CD4-positive, alpha-beta T cell (primary cell): Measurements from ENCODE around the gene ITGAE. TPM values are rescaled to one million over a fixed set of nuclear protein-coding genes. Genes with fewer than 3 reads are reported as not detected.
A peak's percentile ranks its signal among the peaks of the same experiment; 100 is the strongest.

Experiments
- ATAC-seq: fragments of 200-7000 bp; cut with Tn5 transposase; one replicate; pipeline ENCODE4 v1.10.0; 2022; ENCODE audit warnings: mild to moderate bottlenecking; ENCODE audit not compliant: poor library complexity
- CTCF ChIA-PET: fragments of 350-600 bp; sonication (Branson Sonifier 250); formaldehyde crosslinking; loops from one replicate; lab custom pipeline; 2021; ENCODE audit warnings: antibody characterized with exemption, inconsistent platforms; lab: Charles Lee
- POLR2A ChIA-PET: fragments of 350-600 bp; sonication (Branson Sonifier 250); formaldehyde crosslinking; loops from one replicate; lab custom pipeline; 2021; ENCODE audit warnings: antibody characterized with exemption, inconsistent platforms; lab: Charles Lee
- DNase-seq, 14 experiments: peaks; one replicate each; pipeline ENCODE4 v3.0.0-alpha.2; 2013 to 2020; ENCODE audit warnings: mixed read lengths in 2 of 14
- H3K27ac ChIP-seq, 2 donors: one replicate each; pipeline versions ENCODE4 v1.5.1 to v1.7.0; 2013; ENCODE audit warnings: low read length in 2 of 2, low read depth in 1 of 2, mild to moderate bottlenecking in 1 of 2
- H3K27me3 ChIP-seq, 2 experiments: 1 replicate in 1 of 2; 2 replicates in 1 of 2; pipeline versions ENCODE4 v1.6.1 to v1.7.0; 2013; ENCODE audit warnings: low read length in 2 of 2, control low read depth in 1 of 2, mild to moderate bottlenecking in 1 of 2, moderate library complexity in 1 of 2; ENCODE audit not compliant: insufficient read depth in 2 of 2, control insufficient read depth in 1 of 2
- H3K36me3 ChIP-seq: one replicate; pipeline ENCODE4 v1.6.1; 2013; ENCODE audit warnings: low read length, control low read depth; ENCODE audit not compliant: insufficient read depth
- H3K4me1 ChIP-seq: one replicate; pipeline ENCODE4 v1.6.1; 2013; ENCODE audit warnings: low read length, control low read depth; ENCODE audit not compliant: insufficient read depth
- H3K4me3 ChIP-seq: one replicate; pipeline ENCODE4 v1.5.1; 2013; ENCODE audit warnings: mild to moderate bottlenecking, low read length, moderate library complexity
- H3K9me3 ChIP-seq, 2 experiments: 1 replicate in 1 of 2; 2 replicates in 1 of 2; pipeline versions ENCODE4 v1.6.1 to v1.7.0; 2013; ENCODE audit warnings: low read length in 2 of 2, mild to moderate bottlenecking in 2 of 2, control low read depth in 1 of 2, moderate library complexity in 1 of 2; ENCODE audit not compliant: control insufficient read depth in 1 of 2, insufficient read depth in 1 of 2
- H3K27ac Mint-ChIP-seq: one replicate; pipeline ENCODE4 v1.8.0; 2020; ENCODE audit warnings: mixed read lengths
- H3K27me3 Mint-ChIP-seq: one replicate; pipeline ENCODE4 v1.8.0; 2021; ENCODE audit warnings: mixed read lengths
- H3K36me3 Mint-ChIP-seq: one replicate; pipeline ENCODE4 v1.8.0; 2021; ENCODE audit warnings: low read depth, mixed read lengths
- H3K4me1 Mint-ChIP-seq: one replicate; pipeline ENCODE4 v1.8.0; 2021; ENCODE audit warnings: low read depth, mixed read lengths
- H3K4me3 Mint-ChIP-seq: one replicate; pipeline ENCODE4 v1.8.0; 2020; ENCODE audit warnings: mild to moderate bottlenecking, mixed read lengths
- H3K9me3 Mint-ChIP-seq: one replicate; pipeline ENCODE4 v1.8.0; 2020; ENCODE audit warnings: mixed read lengths
- CTCF ChIP-seq: fragments of 200-600 bp; IDR thresholded peaks from one replicate; pipeline ENCODE4 v1.8.0; 2022; ENCODE audit warnings: antibody characterized with exemption, mild to moderate bottlenecking
- intact Hi-C, 2 experiments: fragments of 100-400 bp; cut with DNase I in 1 of 2; cut with micrococcal nuclease in 1 of 2; formaldehyde crosslinking; loops; one replicate each; pipeline versions ENCODE4 v1.15.1 to v1.9.0; 2023 to 2025; cut with DNase I, micrococcal nuclease
- total RNA-seq, 174 experiments: library from RNA in 2 of 174; stranded (reverse) in 2 of 174; gene quantifications; one replicate each; pipeline ENCODE4 v1.2.3 and lab custom pipeline; 2021 to 2026

Gene ITGAE
- total RNA-seq, 2 experiments from 2014 or later: 15.8 to 18.3 TPM

GRCh38 chr17:3685174-3685573 is 115.8 kb downstream of the ITGAE start:
- Mint-ChIP-seq H3K9me3 (no peaks in the 10 kb centered on the region), H3K4me3 (no peak overlapping the region), H3K27ac (no peak overlapping the region), H3K27me3 (no peaks in the 10 kb centered on the region), H3K4me1 (peaks cover 7% of the 10 kb centered on the region), H3K36me3 (peaks cover 14% of the 10 kb centered on the region)
- ChIA-PET CTCF (no interaction called here), POLR2A (no interaction called here)
- H3K27ac ChIP-seq: no peak overlapping the region
- ATAC-seq (no peak), DNase-seq (no peak)
- peaks cover 13% of the 10 kb centered on the region for H3K36me3 ChIP-seq
- no peak for TF ChIP-seq CTCF
- no peaks in the 10 kb centered on the region for H3K27me3 ChIP-seq
- intact Hi-C loops: no loop called here
- H3K4me3 ChIP-seq: no peak overlapping the region
- peaks cover 12% of the 10 kb centered on the region for H3K4me1 ChIP-seq
- no peaks in the 10 kb centered on the region for H3K9me3 ChIP-seq

GRCh38 chr17:3683054-3683511 is 117.9 kb downstream of the ITGAE start:
- ATAC-seq (peak; percentile 97), DNase-seq (peak; percentile 30 to 80 (median 50))
- peak; percentile 95 for TF ChIP-seq CTCF
- Histone ChIP-seq H3K4me1 (peaks cover 16% of the 10 kb centered on the region), H3K27me3 (no peaks in the 10 kb centered on the region), H3K27ac (no peak overlapping the region), H3K4me3 (no peak overlapping the region), H3K9me3 (no peaks in the 10 kb centered on the region), H3K36me3 (peaks cover 10% of the 10 kb centered on the region)
- CTCF ChIA-PET: interaction anchor here (0.6 to 1.9 kb wide), 11 partner anchors 12 to 144 kb away, joined by 3 to 14 read pairs (median 4); partner anchors contain the start of genes CTNS, EMC6, HASPIN and P2RX5
- peaks cover 6% of the 10 kb centered on the region for H3K36me3 Mint-ChIP-seq
- intact Hi-C loops: loop anchor here (1.0 to 5.0 kb wide), 6 partner anchors 39 to 144 kb away; partner anchors contain the start of gene HASPIN (in 2 of the 2)
- POLR2A ChIA-PET: interaction anchor here (0.8 to 1.8 kb wide), 3 partner anchors 28 to 145 kb away, joined by 3 to 4 read pairs (median 4); no protein-coding TSS in a partner anchor
- no peaks in the 10 kb centered on the region for H3K27me3 Mint-ChIP-seq
- peaks cover 7% of the 10 kb centered on the region for H3K4me1 Mint-ChIP-seq
- H3K9me3 Mint-ChIP-seq: no peaks in the 10 kb centered on the region
- H3K4me3 Mint-ChIP-seq: no peak overlapping the region
- no peak overlapping the region for H3K27ac Mint-ChIP-seq

GRCh38 chr17:3682033-3682432 is 119.0 kb downstream of the ITGAE start:
- intact Hi-C loops: loop anchor here in 1 of 2 experiments (2.0 to 5.0 kb wide), 3 partner anchors 40 to 145 kb away; partner anchors contain the start of gene HASPIN
- Mint-ChIP-seq H3K9me3 (no peaks in the 10 kb centered on the region), H3K27me3 (no peaks in the 10 kb centered on the region), H3K27ac (no peak overlapping the region), H3K4me1 (peaks cover 7% of the 10 kb centered on the region), H3K36me3 (peaks cover 14% of the 10 kb centered on the region), H3K4me3 (no peak overlapping the region)
- CTCF ChIA-PET: interaction anchor here (0.7 to 1.9 kb wide), 5 partner anchors 29 to 145 kb away, joined by 3 to 8 read pairs (median 4); no protein-coding TSS in a partner anchor
- no peak for TF ChIP-seq CTCF
- DNase-seq: no peak
- ATAC-seq: no peak
- no peaks in the 10 kb centered on the region for H3K9me3 ChIP-seq
- no peak overlapping the region for H3K4me3 ChIP-seq
- H3K27ac ChIP-seq: no peak overlapping the region
- H3K36me3 ChIP-seq: peaks cover 21% of the 10 kb centered on the region
- POLR2A ChIA-PET: interaction anchor here (0.8 kb wide), 1 partner anchor 146 kb away, joined by 4 read pairs; no protein-coding TSS in a partner anchor
- peaks cover 16% of the 10 kb centered on the region for H3K4me1 ChIP-seq
- H3K27me3 ChIP-seq: no peaks in the 10 kb centered on the region
